Parathyroid adenoma (tissue), 2 donors: Measurements from ENCODE around the gene STARD4.

Experiments
- H2AFZ ChIP-seq: fragments of 300-600 bp; sonication (generic); one replicate; pipeline ENCODE4 v1.7.0; 2017; ENCODE audit warnings: antibody characterized with exemption, mild to moderate bottlenecking
- H3K27ac ChIP-seq: fragments of 300-600 bp; sonication (generic); one replicate; pipeline ENCODE4 v1.7.0; 2017
- H3K27me3 ChIP-seq: fragments of 300-600 bp; sonication (generic); one replicate; pipeline ENCODE4 v1.7.0; 2017; ENCODE audit warnings: low read length; ENCODE audit not compliant: control insufficient read depth, insufficient read depth
- H3K36me3 ChIP-seq: fragments of 300-600 bp; sonication (generic); one replicate; pipeline ENCODE4 v1.7.0; 2017; ENCODE audit warnings: low read length; ENCODE audit not compliant: control insufficient read depth, insufficient read depth
- H3K4me1 ChIP-seq: fragments of 300-600 bp; sonication (generic); one replicate; pipeline ENCODE4 v1.7.0; 2017; ENCODE audit warnings: control low read depth
- H3K4me2 ChIP-seq: fragments of 300-600 bp; sonication (generic); one replicate; pipeline ENCODE4 v1.7.0; 2017; ENCODE audit warnings: low read length
- H3K4me3 ChIP-seq: fragments of 300-600 bp; sonication (generic); one replicate; pipeline ENCODE4 v1.7.0; 2017; ENCODE audit warnings: low read depth, low read length
- H3K79me2 ChIP-seq: fragments of 300-600 bp; sonication (generic); one replicate; pipeline ENCODE4 v1.7.0; 2017; ENCODE audit warnings: control low read depth
- H3K9ac ChIP-seq: fragments of 300-600 bp; sonication (generic); one replicate; pipeline ENCODE4 v1.7.0; 2017; ENCODE audit warnings: mild to moderate bottlenecking
- H3K9me3 ChIP-seq: fragments of 300-600 bp; sonication (generic); one replicate; pipeline ENCODE4 v1.7.0; 2017; ENCODE audit warnings: low read length; ENCODE audit not compliant: control insufficient read depth
- TF ChIP-seq, protein P1 (sequence below): fragments of 300-600 bp; sonication (generic); IDR thresholded peaks from one replicate; pipeline ENCODE4 v1.7.0; 2017; ENCODE audit warnings: antibody characterized with exemption, mild to moderate bottlenecking
- donor health status: primary hyperparathyroidism.

Gene STARD4

DNA sequence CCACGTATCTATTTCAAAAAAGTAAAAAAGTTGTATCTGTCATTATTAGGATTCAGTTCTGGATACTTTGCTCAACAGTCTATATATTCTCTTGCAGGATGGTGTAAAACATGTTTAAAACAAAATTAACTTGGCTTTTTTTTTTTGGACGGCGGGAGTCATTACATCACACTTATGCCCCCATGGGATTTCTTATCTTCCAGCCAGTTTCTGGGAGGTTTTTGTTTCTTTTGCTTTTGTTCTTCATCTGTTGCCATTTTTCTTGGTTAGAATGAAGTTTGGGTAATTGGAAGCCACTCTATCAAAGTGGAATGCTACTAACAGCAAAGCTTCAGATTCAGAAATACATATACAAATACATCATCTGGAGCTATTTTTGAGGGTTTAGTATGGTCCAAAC, 1.8 kb upstream of the STARD4 start:
- Histone ChIP-seq H3K27me3 (no peaks in the 10 kb centered on the region), H2AFZ (no peak overlapping the region), H3K79me2 (no peaks in the 10 kb centered on the region), H3K4me1 (peaks cover 14% of the 10 kb centered on the region), H3K9ac (no peak overlapping the region), H3K4me2 (no peak overlapping the region), H3K4me3 (no peak overlapping the region), H3K9me3 (no peaks in the 10 kb centered on the region), H3K36me3 (no peaks in the 10 kb centered on the region), H3K27ac (no peak overlapping the region)
- TF ChIP-seq, protein P1, sequence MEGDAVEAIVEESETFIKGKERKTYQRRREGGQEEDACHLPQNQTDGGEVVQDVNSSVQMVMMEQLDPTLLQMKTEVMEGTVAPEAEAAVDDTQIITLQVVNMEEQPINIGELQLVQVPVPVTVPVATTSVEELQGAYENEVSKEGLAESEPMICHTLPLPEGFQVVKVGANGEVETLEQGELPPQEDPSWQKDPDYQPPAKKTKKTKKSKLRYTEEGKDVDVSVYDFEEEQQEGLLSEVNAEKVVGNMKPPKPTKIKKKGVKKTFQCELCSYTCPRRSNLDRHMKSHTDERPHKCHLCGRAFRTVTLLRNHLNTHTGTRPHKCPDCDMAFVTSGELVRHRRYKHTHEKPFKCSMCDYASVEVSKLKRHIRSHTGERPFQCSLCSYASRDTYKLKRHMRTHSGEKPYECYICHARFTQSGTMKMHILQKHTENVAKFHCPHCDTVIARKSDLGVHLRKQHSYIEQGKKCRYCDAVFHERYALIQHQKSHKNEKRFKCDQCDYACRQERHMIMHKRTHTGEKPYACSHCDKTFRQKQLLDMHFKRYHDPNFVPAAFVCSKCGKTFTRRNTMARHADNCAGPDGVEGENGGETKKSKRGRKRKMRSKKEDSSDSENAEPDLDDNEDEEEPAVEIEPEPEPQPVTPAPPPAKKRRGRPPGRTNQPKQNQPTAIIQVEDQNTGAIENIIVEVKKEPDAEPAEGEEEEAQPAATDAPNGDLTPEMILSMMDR: no peak

DNA sequence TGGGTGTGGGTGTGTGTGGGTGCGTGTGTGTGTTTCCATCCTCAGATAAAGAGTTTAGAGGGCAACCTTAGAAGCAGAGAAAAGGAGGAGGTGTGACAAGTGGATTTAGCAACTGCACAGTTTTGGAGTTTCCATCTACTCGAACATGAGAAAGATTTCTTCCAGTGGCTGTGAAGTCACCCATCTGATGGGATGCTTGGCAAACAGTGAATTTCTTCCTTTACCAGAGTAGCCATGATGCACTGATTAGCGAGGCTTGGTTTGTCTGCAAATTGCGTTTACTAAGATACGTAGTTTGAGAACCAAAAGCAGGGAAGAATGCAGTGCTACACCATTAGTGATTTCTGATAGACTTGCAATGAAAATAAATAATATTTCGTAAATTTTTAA, 791 bp upstream of the STARD4 start:
- Histone ChIP-seq H3K36me3 (no peaks in the 10 kb centered on the region), H3K4me2 (peak overlapping the region; percentile 88), H3K27me3 (no peaks in the 10 kb centered on the region), H3K9ac (peak overlapping the region; percentile 14), H2AFZ (peak overlapping the region; percentile 99), H3K4me3 (peak overlapping the region; percentile 92), H3K27ac (peak overlapping the region; percentile 89), H3K4me1 (peaks cover 14% of the 10 kb centered on the region), H3K79me2 (no peaks in the 10 kb centered on the region), H3K9me3 (no peaks in the 10 kb centered on the region)
- TF ChIP-seq, protein P1: no peak

DNA sequence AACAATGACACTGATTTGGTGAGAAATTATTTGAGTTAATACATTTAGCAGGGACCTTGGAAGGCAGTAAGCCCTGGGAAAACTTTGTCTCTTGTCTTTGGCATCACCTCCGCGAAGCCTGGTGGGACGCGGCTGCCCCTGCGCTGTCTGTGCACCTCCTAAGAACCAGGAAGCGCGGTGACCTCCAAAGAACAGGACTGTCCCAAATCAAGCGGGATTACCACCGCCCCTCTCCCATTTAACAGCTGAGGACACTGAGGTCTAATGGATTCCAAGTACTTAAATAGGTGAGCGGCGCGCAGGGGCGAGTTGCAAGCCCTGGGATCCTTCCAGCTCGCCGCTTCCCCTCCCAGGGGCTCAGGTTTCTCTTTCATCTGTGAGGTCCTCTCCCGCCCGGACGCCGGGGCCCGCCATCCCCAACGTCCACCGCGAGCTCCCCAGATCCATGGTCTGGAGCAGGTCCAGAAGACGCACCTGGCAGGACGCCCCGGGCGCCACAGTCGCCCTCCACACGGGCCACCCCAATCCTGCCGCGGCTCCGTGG, 432 bp downstream of the STARD4 start:
- Histone ChIP-seq H3K4me3 (peak overlapping the region; percentile 92), H3K9me3 (no peaks in the 10 kb centered on the region), H2AFZ (peak overlapping the region; percentile 99), H3K9ac (peak overlapping the region; percentile 15), H3K4me1 (peaks cover 14% of the 10 kb centered on the region), H3K27ac (peak overlapping the region; percentile 89), H3K36me3 (no peaks in the 10 kb centered on the region), H3K79me2 (no peaks in the 10 kb centered on the region), H3K27me3 (no peaks in the 10 kb centered on the region), H3K4me2 (peak overlapping the region; percentile 88)
- TF ChIP-seq, protein P1: no peak

DNA sequence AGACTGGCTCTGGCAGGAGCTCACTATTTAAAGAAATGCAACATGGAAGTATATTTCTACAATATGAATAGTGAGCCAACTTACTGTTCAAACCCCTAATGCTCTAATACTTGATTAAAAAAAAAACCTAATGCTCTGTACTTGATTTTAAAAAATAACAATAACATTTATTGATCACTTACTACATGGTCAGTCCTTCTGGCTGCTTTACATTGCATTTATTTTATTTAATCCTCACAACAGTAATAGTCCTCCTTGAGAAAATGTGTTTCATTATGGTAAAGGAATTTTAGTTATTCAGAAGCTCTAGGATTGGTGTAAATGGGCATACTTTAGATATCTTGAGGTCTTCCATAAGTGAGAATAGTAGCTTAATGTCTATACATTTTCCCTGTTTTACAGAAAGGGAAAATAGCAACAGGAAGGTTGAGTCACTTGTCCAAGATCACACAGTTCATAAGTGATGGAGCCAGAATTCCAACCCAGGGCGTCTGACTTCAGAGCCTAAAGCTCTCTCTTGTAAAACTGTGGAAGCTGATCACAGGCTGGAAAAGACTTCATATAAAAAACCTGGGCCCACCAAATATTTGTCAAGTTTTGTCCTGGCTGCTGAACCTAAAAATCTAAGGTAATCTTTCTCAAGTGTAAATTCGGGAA, 1.0 kb downstream of the STARD4 start:
- H3K36me3 ChIP-seq: no peaks in the 10 kb centered on the region
- TF ChIP-seq, protein P1: no peak
- no peaks in the 10 kb centered on the region for H3K27me3 ChIP-seq
- H3K27ac ChIP-seq: peak overlapping the region; percentile 89
- peak overlapping the region; percentile 99 for H2AFZ ChIP-seq
- H3K79me2 ChIP-seq: no peaks in the 10 kb centered on the region
- H3K4me3 ChIP-seq: peak overlapping the region; percentile 92
- no peak overlapping the region for H3K9ac ChIP-seq
- H3K9me3 ChIP-seq: no peaks in the 10 kb centered on the region
- peak overlapping the region; percentile 88 for H3K4me2 ChIP-seq
- peaks cover 14% of the 10 kb centered on the region for H3K4me1 ChIP-seq

DNA sequence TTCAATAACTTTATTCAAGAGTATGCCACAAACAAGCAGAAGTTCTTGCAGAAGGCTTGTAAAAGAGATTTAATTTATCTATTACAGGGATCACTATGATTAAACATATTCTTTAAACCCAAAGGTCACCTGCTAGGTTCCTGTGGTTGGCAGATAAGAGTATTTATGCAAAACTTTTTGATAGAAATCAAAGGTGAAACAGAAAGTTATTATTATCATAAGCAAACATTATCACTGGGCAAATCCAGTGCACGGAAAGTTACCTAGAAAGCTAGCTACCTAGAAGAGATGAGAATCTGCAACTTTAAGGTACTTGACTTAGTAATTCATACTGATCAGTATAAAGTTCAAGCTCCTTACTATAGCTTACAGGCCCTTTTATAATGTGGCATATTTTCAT, 3.2 kb downstream of the STARD4 start:
- H2AFZ ChIP-seq: no peak overlapping the region
- no peak overlapping the region for H3K4me2 ChIP-seq
- H3K4me1 ChIP-seq: peaks cover 14% of the 10 kb centered on the region
- no peaks in the 10 kb centered on the region for H3K36me3 ChIP-seq
- no peaks in the 10 kb centered on the region for H3K27me3 ChIP-seq
- H3K9me3 ChIP-seq: no peaks in the 10 kb centered on the region
- TF ChIP-seq, protein P1: no peak
- H3K4me3 ChIP-seq: no peak overlapping the region
- H3K27ac ChIP-seq: no peak overlapping the region
- no peaks in the 10 kb centered on the region for H3K79me2 ChIP-seq
- no peak overlapping the region for H3K9ac ChIP-seq
